CD8-positive, alpha-beta memory T cell (primary cell): Measurements from ENCODE around the gene CLDN3. TPM values are rescaled to one million over a fixed set of nuclear protein-coding genes. Genes with fewer than 3 reads are reported as not detected.
A peak's percentile ranks its signal among the peaks of the same experiment; 100 is the strongest.

Experiments
- CTCF ChIA-PET: fragments of 350-600 bp; sonication (Branson Sonifier 250); formaldehyde crosslinking; loops from one replicate; lab custom pipeline; 2021; ENCODE audit warnings: antibody characterized with exemption; lab: Charles Lee
- POLR2A ChIA-PET: fragments of 350-600 bp; sonication (Branson Sonifier 250); formaldehyde crosslinking; loops from one replicate; lab custom pipeline; 2021; ENCODE audit warnings: antibody characterized with exemption; lab: Charles Lee
- DNase-seq, 5 donors: peaks; one replicate each; pipeline versions ENCODE4 v3.0.0 to v3.0.0-alpha.2; 2020 to 2022; ENCODE audit warnings: mixed read lengths in 1 of 5
- H3K27ac ChIP-seq: one replicate; pipeline ENCODE4 v1.7.0; 2013; ENCODE audit warnings: low read depth, mild to moderate bottlenecking, low read length, moderate library complexity
- H3K27me3 ChIP-seq: 2 replicates; pipeline ENCODE4 v1.7.0; 2013; ENCODE audit warnings: low read length, mild to moderate bottlenecking; ENCODE audit not compliant: insufficient read depth, poor library complexity, severe bottlenecking
- H3K36me3 ChIP-seq: 2 replicates; pipeline ENCODE4 v1.7.0; 2013; ENCODE audit warnings: mild to moderate bottlenecking, low read length, moderate library complexity; ENCODE audit not compliant: insufficient read depth
- H3K4me1 ChIP-seq: 2 replicates; pipeline ENCODE4 v1.7.0; 2013; ENCODE audit warnings: mild to moderate bottlenecking, low read length, moderate library complexity; ENCODE audit not compliant: insufficient read depth
- H3K4me3 ChIP-seq: 2 replicates; pipeline ENCODE4 v1.7.0; 2013; ENCODE audit warnings: mild to moderate bottlenecking, low read length
- H3K9me3 ChIP-seq: 2 replicates; pipeline ENCODE4 v1.7.0; 2013; ENCODE audit warnings: mild to moderate bottlenecking, low read length
- H3K27ac Mint-ChIP-seq, 8 donors: one replicate each; pipeline ENCODE4 v1.8.0; 2020 to 2021; ENCODE audit warnings: mixed read lengths in 8 of 8, mild to moderate bottlenecking in 6 of 8, inconsistent platforms in 3 of 8, moderate library complexity in 3 of 8
- H3K27me3 Mint-ChIP-seq, 2 donors: one replicate each; pipeline ENCODE4 v1.8.0; 2020 to 2021; ENCODE audit warnings: mixed read lengths in 2 of 2, mild to moderate bottlenecking in 1 of 2, moderate library complexity in 1 of 2
- H3K36me3 Mint-ChIP-seq, 3 donors: one replicate each; pipeline ENCODE4 v1.8.0; 2020 to 2021; ENCODE audit warnings: mixed read lengths in 3 of 3, inconsistent platforms in 1 of 3, mild to moderate bottlenecking in 1 of 3
- H3K4me1 Mint-ChIP-seq, 3 donors: one replicate each; pipeline ENCODE4 v1.8.0; 2020 to 2021; ENCODE audit warnings: mixed read lengths in 3 of 3, inconsistent platforms in 1 of 3, mild to moderate bottlenecking in 1 of 3
- H3K4me3 Mint-ChIP-seq, 7 donors: one replicate each; pipeline ENCODE4 v1.8.0; 2020 to 2021; ENCODE audit warnings: mixed read lengths in 7 of 7, mild to moderate bottlenecking in 6 of 7, moderate library complexity in 4 of 7, inconsistent platforms in 2 of 7
- H3K9me3 Mint-ChIP-seq, 5 donors: one replicate each; pipeline ENCODE4 v1.8.0; 2020 to 2022; ENCODE audit warnings: mixed read lengths in 5 of 5, mild to moderate bottlenecking in 3 of 5, moderate library complexity in 2 of 5, inconsistent platforms in 1 of 5
- polyA plus RNA-seq: library from polyadenylated mRNA; unstranded; fragments of 300-500 nt; fragmentation: Illumina TruSeq; gene quantifications from one replicate; pipeline ENCODE4 v1.2.3, GENCODE V29; 2021
- total RNA-seq, 2 experiments: library from RNA; stranded (reverse); gene quantifications; one replicate each; pipeline ENCODE4 v1.2.3, GENCODE V29; 2021

Gene CLDN3
- total RNA-seq (not detected), polyA plus RNA-seq (not detected)

GRCh38 chr7:73770002-73770859, at the start of gene CLDN3:
CLDN3 (minus strand) TSS chr7:73770270; CDS start chr7:73770049, 221 bp downstream.
- Histone ChIP-seq H3K27ac (no peak within 1 kb of the TSS), H3K4me3 (no peak within 1 kb of the TSS), H3K27me3 (no peaks in the 10 kb centered on the region), H3K9me3 (no peaks in the 10 kb centered on the region), H3K4me1 (no peaks in the 10 kb centered on the region), H3K36me3 (no peaks in the 10 kb centered on the region)
- Mint-ChIP-seq H3K36me3 (no peaks in the 10 kb centered on the region), H3K4me1 (peaks cover 0 to 15% (median 2%) of the 10 kb centered on the region in 3 donors), H3K4me3 (peak within 1 kb of the TSS in 3 of 7 donors; percentile 37 to 50 (median 41)), H3K27me3 (peaks cover 36 to 56% of the 10 kb centered on the region in 2 donors), H3K9me3 (no peaks in the 10 kb centered on the region), H3K27ac (no peak within 1 kb of the TSS)
- CTCF ChIA-PET, result no interaction called here
- POLR2A ChIA-PET, result no interaction called here
- DNase-seq, result peak in 1 of 5 donors; percentile 8

GRCh38 chr7:73817121-73817520, 47.1 kb upstream of the CLDN3 start:
- DNase-seq, result no peak
- H3K4me1 Mint-ChIP-seq, result no peaks in the 10 kb centered on the region
- H3K4me3 ChIP-seq, result no peak overlapping the region
- ChIA-PET CTCF (no interaction called here), POLR2A (no interaction called here)
- peaks cover 0 to 11% (median 6%) of the 10 kb centered on the region in 5 donors for H3K9me3 Mint-ChIP-seq
- no peak overlapping the region for H3K27ac Mint-ChIP-seq
- H3K9me3 ChIP-seq, result no peaks in the 10 kb centered on the region
- H3K27me3 Mint-ChIP-seq, result peaks cover 6 to 40% of the 10 kb centered on the region in 2 donors
- no peaks in the 10 kb centered on the region for H3K4me1 ChIP-seq
- no peaks in the 10 kb centered on the region for H3K36me3 ChIP-seq
- H3K4me3 Mint-ChIP-seq, result no peak overlapping the region
- peaks cover 0 to 4% (median 0%) of the 10 kb centered on the region in 3 donors for H3K36me3 Mint-ChIP-seq
- H3K27ac ChIP-seq, result no peak overlapping the region
- no peaks in the 10 kb centered on the region for H3K27me3 ChIP-seq

DNA sequence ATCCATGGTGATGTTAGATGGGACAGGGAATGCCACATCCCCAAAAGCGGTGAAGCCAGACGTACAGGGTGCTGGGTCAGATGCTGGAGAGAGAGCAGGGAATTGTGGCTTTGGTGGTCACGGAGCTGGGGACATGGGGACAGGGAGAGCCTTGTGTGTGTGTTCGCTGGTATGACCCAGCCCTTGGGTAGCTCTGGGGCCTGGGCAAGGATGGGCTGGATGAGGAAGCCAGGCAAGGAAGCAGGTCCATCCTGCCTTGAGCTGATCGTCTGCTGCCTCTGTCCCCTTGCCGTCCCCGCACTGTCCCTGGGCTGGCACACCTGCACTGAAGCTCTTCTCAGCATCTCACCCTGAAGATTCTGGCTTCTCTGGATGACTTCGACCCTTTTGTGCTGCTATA, 45.4 kb upstream of the CLDN3 start:
- H3K9me3 Mint-ChIP-seq, result peaks cover 0 to 11% (median 6%) of the 10 kb centered on the region in 5 donors
- H3K36me3 Mint-ChIP-seq, result peaks cover 0 to 4% (median 0%) of the 10 kb centered on the region in 3 donors
- H3K27me3 ChIP-seq, result no peaks in the 10 kb centered on the region
- H3K4me3 ChIP-seq, result no peak overlapping the region
- ChIA-PET POLR2A (no interaction called here), CTCF (no interaction called here)
- peaks cover 10 to 40% of the 10 kb centered on the region in 2 donors for H3K27me3 Mint-ChIP-seq
- H3K36me3 ChIP-seq, result no peaks in the 10 kb centered on the region
- H3K4me1 Mint-ChIP-seq, result no peaks in the 10 kb centered on the region
- no peaks in the 10 kb centered on the region for H3K9me3 ChIP-seq
- H3K27ac Mint-ChIP-seq, result no peak overlapping the region
- H3K4me3 Mint-ChIP-seq, result no peak overlapping the region
- no peak overlapping the region for H3K27ac ChIP-seq
- no peaks in the 10 kb centered on the region for H3K4me1 ChIP-seq
- DNase-seq, result no peak

GRCh38 chr7:73812996-73813395, 42.9 kb upstream of the CLDN3 start:
- Histone ChIP-seq H3K9me3 (no peaks in the 10 kb centered on the region), H3K4me3 (no peak overlapping the region), H3K27ac (no peak overlapping the region), H3K36me3 (no peaks in the 10 kb centered on the region), H3K4me1 (no peaks in the 10 kb centered on the region), H3K27me3 (no peaks in the 10 kb centered on the region)
- Mint-ChIP-seq H3K4me1 (no peaks in the 10 kb centered on the region), H3K27ac (no peak overlapping the region), H3K9me3 (peaks cover 0 to 11% (median 6%) of the 10 kb centered on the region in 5 donors), H3K27me3 (peaks cover 10 to 33% of the 10 kb centered on the region in 2 donors), H3K36me3 (peaks cover 0 to 4% (median 0%) of the 10 kb centered on the region in 3 donors), H3K4me3 (no peak overlapping the region)
- ChIA-PET POLR2A (no interaction called here), CTCF (interaction anchor here (1.5 kb wide), 1 partner anchor 42 kb away, joined by 18 read pairs; no protein-coding TSS in a partner anchor)
- no peak for DNase-seq

DNA sequence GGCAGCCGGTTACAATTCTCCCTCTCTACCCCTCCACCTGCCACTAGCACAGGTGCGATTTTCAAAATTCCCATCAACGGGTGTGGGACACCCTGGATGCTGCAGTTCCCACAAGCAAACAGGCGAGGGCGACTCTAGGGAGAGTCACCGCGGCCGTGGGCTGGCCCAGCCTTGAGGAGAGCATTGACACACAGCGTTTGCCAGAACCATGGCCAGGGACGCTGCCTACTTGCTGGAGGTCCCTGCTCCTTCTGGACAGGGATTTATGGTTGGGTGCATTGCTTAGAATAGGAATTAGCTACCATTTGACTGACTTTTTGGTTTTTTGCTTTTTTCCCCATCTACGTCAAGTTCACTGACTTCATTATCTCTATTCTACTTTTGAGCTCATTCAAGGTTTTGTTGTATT, 41.7 kb upstream of the CLDN3 start:
- peaks cover 0 to 11% (median 6%) of the 10 kb centered on the region in 5 donors for H3K9me3 Mint-ChIP-seq
- H3K4me1 ChIP-seq, result no peaks in the 10 kb centered on the region
- CTCF ChIA-PET, result interaction anchor here (0.8 to 1.6 kb wide), 3 partner anchors 14 to 44 kb away, joined by 3 to 18 read pairs (median 4); no protein-coding TSS in a partner anchor
- H3K27ac ChIP-seq, result no peak overlapping the region
- no peaks in the 10 kb centered on the region for H3K36me3 ChIP-seq
- H3K4me1 Mint-ChIP-seq, result no peaks in the 10 kb centered on the region
- peak; percentile 10 to 67 (median 24) for DNase-seq
- H3K36me3 Mint-ChIP-seq, result peaks cover 0 to 4% (median 0%) of the 10 kb centered on the region in 3 donors
- POLR2A ChIA-PET, result no interaction called here
- no peaks in the 10 kb centered on the region for H3K9me3 ChIP-seq
- H3K27me3 Mint-ChIP-seq, result peaks cover 10 to 28% of the 10 kb centered on the region in 2 donors
- no peak overlapping the region for H3K4me3 ChIP-seq
- no peak overlapping the region for H3K4me3 Mint-ChIP-seq
- no peak overlapping the region for H3K27ac Mint-ChIP-seq
- no peaks in the 10 kb centered on the region for H3K27me3 ChIP-seq

GRCh38 chr7:73810998-73811360, 40.9 kb upstream of the CLDN3 start:
- Mint-ChIP-seq H3K9me3 (peaks cover 0 to 11% (median 6%) of the 10 kb centered on the region in 5 donors), H3K36me3 (peaks cover 0 to 4% (median 0%) of the 10 kb centered on the region in 3 donors), H3K27me3 (peaks cover 10 to 26% of the 10 kb centered on the region in 2 donors), H3K27ac (no peak overlapping the region), H3K4me3 (no peak overlapping the region), H3K4me1 (no peaks in the 10 kb centered on the region)
- Histone ChIP-seq H3K4me1 (no peaks in the 10 kb centered on the region), H3K4me3 (no peak overlapping the region), H3K36me3 (no peaks in the 10 kb centered on the region), H3K9me3 (no peaks in the 10 kb centered on the region), H3K27me3 (no peaks in the 10 kb centered on the region), H3K27ac (no peak overlapping the region)
- CTCF ChIA-PET, result interaction anchor here (0.8 to 1.6 kb wide), 2 partner anchors 15 to 16 kb away, joined by 3 to 4 read pairs; no protein-coding TSS in a partner anchor
- no peak for DNase-seq
- POLR2A ChIA-PET, result no interaction called here

DNA sequence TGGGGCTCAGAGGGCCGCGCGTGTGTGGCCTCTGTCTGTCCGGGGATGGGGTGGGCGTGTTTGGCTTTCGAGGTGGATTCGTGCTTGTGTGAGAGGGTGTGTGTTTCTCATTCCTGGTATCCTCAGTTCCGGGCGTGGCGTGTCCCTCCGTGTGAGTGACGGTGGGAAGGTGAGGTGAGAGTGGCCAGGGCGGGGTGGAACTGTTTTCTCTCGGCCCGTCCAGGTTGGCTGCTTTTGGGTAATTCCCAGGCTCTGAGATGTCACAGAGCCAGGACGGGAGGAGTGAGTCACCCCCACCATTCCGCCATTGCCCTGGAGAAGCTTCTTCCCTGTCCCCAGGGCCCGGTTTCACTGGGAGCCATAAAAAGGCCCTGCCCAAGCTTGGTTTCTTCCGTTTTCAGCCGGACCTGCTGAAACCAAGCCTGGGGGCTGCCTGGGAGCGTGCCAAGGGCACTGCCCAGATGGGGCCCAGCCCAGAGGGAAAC, 39.4 kb upstream of the CLDN3 start:
- no peak overlapping the region for H3K4me3 ChIP-seq
- H3K4me1 ChIP-seq, result no peaks in the 10 kb centered on the region
- H3K36me3 ChIP-seq, result no peaks in the 10 kb centered on the region
- CTCF ChIA-PET, result no interaction called here
- Mint-ChIP-seq H3K36me3 (peaks cover 0 to 3% (median under 1%) of the 10 kb centered on the region in 3 donors), H3K27ac (no peak overlapping the region), H3K9me3 (peaks cover 0 to 11% (median 6%) of the 10 kb centered on the region in 5 donors), H3K27me3 (peaks cover 11 to 25% of the 10 kb centered on the region in 2 donors), H3K4me1 (no peaks in the 10 kb centered on the region), H3K4me3 (no peak overlapping the region)
- no peaks in the 10 kb centered on the region for H3K27me3 ChIP-seq
- POLR2A ChIA-PET, result no interaction called here
- H3K27ac ChIP-seq, result no peak overlapping the region
- H3K9me3 ChIP-seq, result no peaks in the 10 kb centered on the region
- DNase-seq, result no peak

DNA sequence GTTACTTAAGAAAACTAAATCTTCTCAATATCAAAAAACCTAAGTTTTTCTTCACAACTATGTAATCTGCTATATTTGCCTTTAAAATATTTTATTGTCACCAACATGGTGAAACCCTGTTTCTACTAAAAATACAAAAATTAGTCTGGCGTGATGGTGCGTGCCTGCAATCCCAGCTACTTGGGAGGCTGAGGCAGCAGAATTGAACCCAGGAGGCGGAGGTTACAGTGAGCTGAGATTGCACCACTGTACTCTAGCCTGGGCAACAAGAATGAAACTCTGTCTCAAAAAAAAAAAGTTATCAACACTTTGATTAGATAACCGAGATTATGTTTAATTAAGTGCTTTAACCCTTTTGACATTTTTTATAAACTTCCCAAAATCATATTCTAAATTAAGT, 32.4 kb upstream of the CLDN3 start:
- H3K36me3 Mint-ChIP-seq, result peaks cover 0 to 1% (median 0%) of the 10 kb centered on the region in 3 donors
- H3K4me3 Mint-ChIP-seq, result no peak overlapping the region
- POLR2A ChIA-PET, result no interaction called here
- H3K27me3 Mint-ChIP-seq, result peaks cover 9 to 12% of the 10 kb centered on the region in 2 donors
- CTCF ChIA-PET, result no interaction called here
- H3K9me3 Mint-ChIP-seq, result no peaks in the 10 kb centered on the region
- H3K27me3 ChIP-seq, result no peaks in the 10 kb centered on the region
- H3K4me3 ChIP-seq, result no peak overlapping the region
- no peaks in the 10 kb centered on the region for H3K9me3 ChIP-seq
- no peak overlapping the region for H3K27ac Mint-ChIP-seq
- no peaks in the 10 kb centered on the region for H3K36me3 ChIP-seq
- no peak overlapping the region for H3K27ac ChIP-seq
- no peak for DNase-seq
- H3K4me1 ChIP-seq, result no peaks in the 10 kb centered on the region
- H3K4me1 Mint-ChIP-seq, result no peaks in the 10 kb centered on the region
